Stimulated activated CD8-positive, alpha-beta memory T cell treated with anti-CD3 and anti-CD28 coated beads, Interleukin-4, amount 100 ng/mL, for 48 hours (primary cell): ENCODE measurements around the gene BCAS1.

Experiments used
- DNase-seq: peaks from one replicate; pipeline ENCODE4 v3.0.0-alpha.2; 2020

Gene BCAS1

DNA sequence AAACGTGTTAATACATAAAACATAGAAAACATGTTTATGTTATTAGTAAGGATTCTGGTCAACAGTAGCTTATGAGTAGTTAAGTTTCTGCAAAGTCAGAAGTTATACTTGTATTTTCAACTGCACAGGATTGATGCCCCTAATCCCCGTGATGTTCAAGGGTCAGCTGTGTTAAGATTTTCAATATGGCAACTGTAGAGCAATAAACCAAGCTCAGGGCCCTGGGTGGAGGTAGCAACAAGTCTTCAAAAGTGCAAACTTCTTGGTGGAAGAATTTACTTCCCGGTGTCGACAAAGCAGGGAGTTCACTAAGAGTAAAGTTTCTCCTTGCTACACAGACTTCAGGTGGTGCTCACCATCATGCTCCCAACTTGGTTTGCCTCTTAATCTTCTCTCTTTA, 4.1 kb upstream of the BCAS1 start:
- DNase-seq = no peak

DNA sequence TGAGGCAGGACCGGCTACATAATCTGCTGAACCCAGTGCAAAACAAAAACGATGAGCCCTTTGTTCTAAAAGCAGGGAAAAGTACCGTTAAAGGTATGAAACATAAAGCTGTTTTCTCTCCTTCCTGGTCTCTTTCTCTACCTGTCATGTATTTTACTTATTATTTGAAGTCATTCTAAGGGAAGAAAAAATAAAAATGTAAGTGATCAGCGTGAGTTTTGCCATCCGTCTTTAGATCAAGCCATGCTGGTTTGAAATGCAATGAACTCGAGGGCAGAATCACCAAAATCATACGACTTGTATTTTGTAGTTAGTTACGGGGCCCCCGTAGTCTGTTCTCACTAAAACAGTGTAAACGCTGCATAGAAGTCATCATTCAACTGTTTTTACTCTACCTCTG, 2.9 kb upstream of the BCAS1 start:
- DNase-seq = no peak

DNA sequence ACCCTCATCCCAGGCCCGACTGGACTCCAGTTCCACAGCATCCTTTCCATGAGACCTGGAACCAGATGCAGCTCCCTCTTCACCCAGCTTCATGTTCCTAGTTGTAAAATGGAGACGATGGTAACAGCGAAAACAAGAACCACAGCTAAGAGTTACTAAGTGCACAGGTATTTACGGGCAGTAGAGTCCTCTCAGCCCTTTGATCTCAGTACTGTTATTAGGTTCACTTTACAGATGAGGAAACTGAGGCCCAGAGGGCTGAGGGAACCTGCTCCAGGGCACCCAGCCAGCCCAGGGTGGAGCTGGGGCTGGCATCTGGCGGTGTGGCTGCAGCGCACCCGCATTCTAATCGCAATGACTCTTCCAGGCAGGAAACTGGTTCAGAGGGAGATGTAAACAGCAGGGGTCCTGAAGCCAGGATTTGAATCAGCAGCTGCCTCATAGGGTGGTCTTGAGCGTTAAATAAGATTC, 858 bp downstream of the BCAS1 start:
- DNase-seq = no peak

DNA sequence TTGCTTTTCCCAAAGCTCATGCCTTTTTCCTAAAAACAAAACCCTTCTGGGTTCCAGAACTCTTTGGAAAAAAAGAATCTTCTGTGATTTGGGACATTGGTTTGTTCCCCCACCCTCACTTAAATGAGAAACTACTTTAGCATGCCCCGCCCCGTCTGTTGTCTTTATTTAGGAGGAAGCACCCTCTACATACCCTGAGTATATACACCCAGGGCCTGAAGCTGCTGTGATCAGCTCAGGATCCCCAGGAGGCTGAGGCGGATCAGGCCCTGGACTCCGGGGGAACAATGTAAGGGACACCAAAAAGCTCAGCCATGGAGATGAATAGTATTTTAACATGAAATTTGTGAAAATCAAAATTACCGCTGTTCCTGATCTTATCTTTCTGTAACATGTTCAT, 1.4 kb downstream of the BCAS1 start:
- no peak for DNase-seq

DNA sequence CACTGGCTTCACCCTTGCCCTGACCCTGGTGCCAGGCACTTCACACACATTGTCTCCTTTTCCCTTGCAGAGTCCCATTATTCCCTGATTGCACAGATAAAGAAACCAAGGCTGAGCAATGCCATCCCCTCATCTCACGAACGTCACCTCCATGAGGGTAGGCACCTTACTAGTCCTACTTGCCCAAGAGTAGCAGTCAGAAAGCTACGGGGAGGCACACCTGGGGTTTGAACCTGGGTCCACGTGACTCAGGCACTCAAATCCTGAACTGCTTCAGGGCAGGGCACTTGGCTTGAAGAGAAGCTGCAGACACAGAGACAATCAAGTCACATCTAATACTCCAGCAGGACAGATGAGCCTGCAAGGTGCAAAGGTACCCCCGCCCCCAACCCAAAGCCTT, 1.9 kb downstream of the BCAS1 start:
- no peak for DNase-seq

DNA sequence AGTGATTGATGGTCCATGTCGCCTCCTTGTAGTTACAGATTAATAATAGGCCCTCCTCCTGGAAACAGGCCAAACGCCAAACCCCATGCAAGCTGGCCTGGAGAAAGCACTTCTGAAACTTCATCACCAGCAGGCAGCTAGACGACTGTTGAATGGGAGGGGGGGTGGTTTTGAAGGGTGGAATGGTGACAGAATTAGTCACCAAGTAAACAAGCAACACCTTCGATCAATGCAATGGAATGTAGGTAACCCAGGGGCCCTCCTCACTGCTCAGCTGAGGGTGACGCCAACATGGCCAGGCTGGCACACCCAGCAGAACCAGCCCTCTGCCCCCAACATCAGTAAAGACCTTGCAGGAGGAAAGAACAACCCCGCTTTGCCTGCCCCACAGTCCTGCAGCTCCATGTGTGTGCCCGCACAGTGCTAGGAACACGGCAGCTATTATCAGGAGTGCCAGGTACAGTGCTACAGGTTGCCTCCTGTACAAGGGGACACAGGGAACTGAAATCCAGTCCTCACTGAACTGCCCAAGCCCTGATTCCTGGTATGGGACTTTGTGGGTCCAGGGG, 2.7 kb downstream of the BCAS1 start:
- no peak for DNase-seq

DNA sequence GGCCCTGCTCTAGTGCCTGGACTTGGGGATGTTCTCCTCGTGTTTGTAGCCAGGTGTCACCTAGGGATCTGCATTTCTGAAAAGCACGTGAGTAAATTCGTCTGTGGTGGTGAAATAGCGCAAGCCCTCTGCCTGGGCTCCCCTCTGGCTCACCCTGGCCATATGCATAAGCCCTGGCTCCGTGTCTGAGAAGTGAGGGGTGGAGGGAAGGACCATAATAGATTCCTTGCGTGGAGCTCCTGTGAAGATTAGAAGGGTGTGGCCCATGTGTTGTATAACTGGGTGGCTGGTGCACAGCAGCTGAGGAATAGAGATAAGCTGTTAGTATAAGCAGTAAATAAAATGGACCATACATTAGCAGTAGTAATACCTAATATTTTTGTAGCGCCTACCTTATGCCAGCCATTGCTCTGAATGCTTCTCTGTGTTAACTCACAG, 4.8 kb downstream of the BCAS1 start:
- DNase-seq = no peak

DNA sequence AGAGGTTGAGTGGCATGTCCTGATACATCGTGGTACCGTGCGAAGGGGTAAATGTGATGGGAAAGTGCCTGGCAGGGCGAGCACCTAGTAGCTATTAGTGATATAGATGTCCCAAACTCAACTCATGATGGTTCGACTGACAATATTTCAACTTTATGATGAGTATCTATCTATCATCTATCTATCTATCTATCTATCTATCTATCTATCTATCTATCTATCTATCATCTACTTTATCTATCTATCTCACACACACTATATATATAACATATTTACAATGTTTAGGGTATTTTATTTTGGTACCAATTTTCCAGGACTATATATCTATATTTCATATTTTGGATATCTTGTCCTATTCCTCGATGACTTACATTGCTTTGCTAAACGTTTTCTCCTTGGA, 5.5 kb downstream of the BCAS1 start:
- DNase-seq = no peak

DNA sequence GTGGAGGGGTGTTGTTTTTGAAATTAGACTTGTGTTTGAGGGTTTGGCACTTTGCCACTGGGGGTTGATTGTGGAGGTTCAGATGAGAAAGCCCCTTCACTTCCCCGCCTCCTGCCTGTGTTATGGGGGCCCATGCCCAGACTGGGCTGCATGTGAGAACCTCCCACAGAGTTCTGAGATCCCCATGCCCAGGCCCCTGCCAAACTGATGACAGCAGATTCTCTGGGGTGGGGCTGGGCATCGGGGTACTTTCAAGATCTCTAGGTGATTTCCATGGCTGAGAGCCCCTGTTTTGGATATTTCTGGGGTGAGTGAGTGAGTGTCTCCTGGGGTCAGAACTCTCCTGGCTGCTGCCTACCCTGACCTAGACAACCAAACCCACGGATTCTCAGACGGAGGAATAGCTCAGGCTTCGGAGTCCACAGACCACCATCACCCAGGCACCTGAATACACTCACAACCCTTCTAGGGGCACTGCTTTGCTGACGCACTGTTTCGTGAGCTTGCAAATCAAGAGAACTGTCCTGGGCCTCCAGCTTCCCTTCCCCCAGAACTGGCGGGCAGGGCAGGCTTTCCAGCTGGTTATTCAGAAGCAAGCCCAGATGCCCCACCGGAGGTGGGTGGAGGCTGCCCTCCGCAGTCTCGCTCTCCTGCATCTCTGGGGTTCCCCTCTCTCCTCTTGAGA, 6.3 kb downstream of the BCAS1 start:
- DNase-seq = peak; percentile 77

DNA sequence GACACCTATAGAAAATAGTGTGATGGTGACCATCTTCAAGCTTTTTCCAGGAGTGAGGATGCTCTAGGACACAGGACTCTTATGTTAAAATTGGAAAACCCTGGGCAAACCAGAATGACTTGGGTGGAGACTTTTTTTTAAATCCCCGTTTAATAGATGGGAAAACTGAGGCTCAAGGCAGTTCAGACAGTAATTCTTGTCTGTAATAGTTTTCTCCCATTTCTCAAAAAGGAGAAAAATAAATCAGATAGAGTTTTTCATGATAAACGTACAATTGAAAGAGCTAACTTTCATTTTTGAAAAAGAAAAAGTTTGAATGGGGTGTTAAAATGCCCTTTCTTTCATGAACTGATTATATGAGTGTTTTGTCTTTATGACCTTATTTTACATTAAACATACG, 6.8 kb downstream of the BCAS1 start:
- DNase-seq = no peak

DNA sequence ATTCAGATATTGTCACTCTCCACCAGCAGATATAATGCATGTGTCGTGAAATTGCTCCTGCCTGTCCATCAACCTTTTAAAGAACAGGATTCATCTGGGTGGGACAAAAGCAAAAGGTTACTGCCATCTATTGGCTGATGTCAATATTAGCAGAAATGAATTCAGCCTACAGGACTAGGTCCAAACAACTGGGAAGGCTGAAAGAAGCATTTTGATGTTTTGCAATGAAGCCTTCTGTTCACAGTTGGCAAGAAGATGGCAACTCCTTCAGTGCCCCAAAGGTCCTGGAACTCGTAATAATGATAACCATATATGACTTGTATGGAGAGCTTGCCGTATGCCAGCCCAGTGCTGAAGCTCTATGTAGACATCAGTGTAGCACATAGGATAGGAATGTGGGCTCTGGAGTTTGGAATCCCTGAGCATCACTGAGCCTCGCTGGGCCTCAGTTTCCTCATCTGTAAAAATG, 7.5 kb downstream of the BCAS1 start:
- no peak for DNase-seq

DNA sequence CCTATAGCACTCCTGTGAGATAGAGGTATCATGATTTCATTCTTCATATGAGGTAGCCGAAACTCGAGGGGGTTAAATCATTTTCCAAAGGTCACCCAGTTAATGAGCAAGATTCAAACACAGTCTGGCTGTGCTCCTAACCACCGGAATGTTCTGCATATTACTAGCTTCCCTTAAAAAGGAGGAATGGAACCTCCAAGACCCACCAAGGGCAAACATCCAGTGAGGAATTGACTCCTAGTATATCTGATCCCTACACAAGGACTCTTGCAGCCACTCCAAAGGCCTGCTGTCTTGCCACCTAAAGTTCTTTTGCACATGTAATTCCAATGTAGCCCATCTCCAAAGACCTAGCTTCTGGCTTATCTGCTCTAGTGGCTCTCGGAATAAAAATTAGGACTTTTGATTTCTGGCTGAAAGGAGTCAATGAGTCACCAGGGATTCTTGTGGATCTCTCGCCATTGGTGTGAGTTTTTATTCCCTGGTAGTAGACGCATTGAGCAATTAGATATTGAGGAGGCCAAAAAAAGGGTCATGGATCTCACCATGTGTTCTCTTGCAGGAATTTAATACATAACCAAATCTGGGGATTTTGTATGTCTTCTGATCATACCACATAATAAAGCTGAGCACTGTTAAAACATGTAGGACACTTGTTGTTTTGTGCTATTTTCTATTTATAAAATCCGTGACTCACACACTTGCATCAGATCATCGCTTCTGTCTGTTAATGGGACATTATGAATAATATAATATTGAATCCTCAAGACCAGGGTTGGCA, 9.1 kb downstream of the BCAS1 start:
- DNase-seq = no peak

DNA sequence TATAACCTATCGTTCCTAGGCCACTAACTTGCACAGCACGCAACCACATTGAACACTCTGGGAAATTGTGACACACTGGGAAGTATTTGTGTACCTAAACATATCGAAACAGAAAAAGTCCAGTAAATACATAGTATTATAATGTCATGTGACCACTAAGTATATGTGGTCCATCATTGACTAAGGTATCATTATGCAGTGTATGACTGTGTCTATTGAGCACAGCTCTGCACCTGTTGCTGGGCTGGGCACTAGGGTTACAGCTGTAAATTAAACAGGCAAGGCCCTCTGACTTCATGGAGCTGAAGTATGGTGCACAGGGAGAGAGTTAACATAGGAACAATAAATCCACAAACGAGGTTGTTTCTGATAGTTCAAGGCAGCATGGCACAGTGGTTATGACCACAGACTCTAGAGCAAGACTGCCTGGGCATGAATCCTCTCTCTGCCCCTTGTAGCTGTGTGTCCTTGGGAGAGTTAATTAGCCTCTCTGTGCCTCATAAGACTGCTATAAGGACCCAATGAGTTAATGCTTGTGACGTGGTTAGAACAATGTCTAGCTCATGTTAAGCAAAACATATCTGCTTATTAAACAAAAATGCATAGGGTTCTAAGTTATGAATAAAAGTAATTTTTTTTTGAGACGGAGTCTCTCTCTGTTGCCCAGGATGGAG, 10.6 kb downstream of the BCAS1 start:
- DNase-seq = no peak

DNA sequence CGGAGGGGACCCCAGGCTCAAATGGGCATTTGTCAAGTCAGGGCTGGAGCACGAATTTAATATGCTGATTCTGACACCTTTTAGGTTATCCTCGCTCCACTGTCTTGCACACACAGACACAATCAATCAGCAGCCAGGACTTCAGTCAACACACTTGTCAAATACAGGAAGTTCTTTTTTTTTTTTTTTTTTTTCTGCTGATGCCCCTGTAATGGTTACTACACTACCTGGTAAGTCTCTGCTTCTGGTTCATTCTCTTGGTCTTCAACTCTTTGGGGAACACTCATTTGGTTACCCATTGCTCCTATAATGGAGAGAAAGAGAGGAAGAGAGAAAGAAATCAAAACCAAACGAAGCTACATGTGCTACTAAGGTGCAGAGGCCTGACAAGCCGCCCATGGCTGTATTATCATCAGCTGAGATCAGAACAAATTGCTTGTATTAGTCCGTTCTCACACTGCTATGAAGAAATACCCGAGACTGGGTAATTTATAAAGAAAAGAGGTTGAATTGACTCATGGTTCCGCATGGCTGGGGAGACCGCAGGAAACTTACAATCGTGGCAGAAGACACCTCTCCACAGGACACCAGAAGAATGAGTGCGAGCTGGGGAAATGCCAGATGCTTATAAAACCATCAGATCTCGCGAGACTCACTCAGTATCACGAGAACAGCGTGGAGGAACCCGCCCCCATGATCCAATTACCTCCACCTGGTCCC, 11.8 kb downstream of the BCAS1 start:
- peak; percentile 37 for DNase-seq

DNA sequence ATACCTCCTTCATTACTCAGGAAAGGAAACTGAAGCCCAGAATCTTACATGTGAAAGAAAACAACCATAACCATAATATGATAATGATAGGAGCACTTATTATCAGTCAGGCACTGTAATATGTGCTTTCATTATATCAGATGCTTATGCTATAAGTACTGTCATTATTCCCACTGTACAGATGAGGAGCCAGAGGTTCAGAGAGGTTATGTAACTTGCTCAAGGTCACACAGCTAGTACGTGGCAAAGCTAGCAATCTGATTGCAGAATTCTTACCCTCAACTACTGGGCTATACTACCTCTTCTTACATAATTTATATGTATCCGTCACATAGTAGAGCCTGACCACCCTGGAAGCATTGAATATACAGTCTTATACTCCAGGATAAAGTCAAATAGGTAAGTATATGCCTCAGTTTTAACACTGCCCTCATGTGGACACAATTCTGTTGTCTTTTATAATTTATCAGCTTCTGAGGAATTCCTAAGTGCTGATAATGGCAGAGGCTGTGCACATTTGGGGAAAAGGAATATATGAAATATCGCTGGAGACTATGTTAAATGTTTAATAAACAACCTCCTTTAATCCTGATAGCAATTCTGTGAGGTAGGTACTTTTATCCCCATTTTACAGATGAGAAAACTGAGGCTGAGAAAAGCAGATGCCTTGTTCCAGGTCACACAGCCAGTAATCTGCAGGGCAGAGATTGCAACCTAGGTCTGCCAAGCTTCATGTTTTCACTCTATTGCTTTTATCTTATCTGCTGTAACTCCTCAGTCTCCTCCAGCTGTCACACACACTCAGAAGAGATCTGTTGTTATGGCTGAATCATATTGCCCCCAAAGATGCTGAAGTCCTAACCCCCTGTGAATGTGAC, 13.4 kb downstream of the BCAS1 start:
- DNase-seq = no peak

DNA sequence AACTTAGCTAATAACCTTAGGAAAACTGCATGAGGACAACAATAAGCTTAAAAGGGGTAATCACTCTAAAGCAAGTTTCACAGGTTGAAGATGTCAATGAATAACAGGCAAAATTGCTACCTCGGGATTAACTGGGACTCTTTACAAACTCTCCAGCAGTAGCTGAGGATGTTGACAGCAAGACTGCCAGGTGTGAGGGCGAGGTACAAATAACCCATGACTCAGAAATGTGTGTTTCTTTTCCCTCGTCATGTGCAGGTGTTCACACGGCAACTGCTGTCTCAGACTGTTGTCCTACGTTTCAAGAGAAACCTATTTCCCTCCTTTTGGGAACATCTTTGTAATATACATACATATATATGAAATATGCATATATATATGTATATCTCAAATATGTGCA, 15.9 kb downstream of the BCAS1 start:
- DNase-seq = no peak

DNA sequence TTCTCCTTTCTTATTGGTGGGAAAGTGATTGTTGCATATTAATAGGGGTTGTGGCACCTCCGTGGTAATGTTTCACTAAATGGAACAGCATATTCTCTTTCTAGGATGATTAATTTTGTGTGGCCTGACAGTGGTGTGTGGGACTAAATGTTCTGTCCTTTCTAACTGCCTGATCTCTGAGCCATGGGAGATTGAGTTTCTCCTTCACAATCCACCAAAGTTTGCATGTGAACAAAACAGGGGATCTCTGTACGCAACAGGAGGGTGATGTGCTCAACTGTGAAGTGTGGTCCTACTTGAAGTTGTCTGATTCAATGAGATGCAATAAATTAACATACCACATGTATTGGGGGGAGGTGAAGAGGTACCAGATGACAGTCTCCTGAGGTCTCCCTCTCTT, 19.3 kb downstream of the BCAS1 start:
- no peak for DNase-seq

DNA sequence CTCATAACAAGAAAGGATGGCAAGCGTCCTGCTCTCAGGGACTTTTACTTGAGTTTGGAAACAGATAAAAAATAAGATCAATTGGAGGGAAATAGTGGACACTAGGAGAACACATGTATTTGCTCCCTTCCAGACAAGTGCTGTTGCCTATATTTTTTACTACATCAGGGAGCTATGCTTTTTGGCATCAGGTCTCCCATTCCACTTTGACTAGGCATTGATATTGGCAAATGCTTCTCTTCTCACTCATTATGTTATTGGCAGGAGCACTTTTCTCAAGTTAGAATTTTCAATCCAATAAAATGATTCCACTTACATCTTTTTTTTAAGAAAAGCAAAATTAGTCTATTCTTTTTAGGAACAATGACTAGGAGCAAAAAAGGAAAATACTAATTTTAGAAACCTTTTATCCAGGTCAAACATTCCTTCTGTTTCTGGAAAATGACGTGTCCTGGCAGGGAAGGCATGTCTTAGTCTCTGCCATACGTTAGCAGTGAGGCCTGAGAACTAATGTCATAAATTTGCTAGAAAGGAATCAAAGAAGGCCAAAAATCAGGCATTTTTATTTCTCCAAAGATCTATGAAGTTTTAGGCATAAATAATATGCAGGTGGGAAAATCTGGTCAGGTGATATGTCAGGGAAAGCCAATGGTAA, 21.4 kb downstream of the BCAS1 start:
- DNase-seq = no peak

DNA sequence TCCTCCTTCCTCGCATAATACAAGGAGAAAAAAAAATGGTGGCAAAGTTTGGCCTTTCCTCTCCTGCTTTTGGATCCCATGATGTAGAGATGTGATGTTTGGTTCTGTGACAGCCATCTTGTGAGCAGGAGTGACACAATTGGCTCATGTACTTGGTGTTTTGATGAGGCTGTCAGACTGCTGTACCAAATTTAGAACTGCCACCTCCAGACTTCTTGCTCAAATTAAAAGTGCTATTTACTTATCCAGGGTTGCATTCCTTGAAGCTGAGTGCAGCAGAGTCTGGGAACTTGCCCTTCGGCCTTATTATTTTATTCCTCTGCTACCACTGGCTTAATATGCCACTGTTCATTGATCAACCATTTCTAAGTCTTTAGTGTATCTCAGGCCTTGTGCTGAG, 21.9 kb downstream of the BCAS1 start:
- DNase-seq = no peak

DNA sequence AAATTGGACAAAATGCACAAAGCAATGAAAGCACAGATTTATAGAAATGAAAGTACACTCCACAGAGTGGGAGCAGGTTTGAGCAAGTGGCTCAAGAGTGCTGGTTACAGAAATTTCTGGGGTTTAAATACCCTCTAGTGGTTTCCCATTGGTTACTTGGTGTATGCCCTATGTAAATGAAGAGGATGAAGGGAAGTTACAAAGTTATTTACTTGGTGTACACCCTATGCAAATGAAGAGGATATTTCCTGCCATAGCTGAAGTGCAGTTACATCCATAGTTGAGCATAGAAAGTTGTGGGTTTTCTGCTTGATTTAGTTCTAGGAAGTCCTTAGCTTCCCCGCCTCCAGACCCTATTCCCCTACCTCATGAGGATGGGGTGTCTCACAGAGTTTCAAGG, 22.7 kb downstream of the BCAS1 start:
- no peak for DNase-seq

DNA sequence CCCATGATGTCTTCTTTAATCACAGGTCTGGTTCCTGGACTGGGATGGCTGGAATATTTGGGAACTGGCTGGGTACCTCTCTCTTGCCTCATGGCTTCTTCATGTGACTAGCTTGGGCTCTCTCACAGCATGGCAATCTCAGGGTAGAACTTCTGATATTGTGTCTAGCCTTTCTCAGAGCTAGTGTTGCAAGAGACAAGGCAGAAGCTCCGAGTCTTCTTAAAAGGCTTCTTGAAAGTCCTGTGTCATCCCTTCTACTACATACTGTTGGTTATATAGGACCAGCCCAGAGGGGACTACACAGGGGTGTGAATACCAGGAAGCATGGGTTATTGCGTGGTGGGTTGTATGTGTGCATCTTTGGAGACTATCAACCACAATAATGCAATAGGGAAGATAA, 23.3 kb downstream of the BCAS1 start:
- no peak for DNase-seq
